K562 (cell line): ENCODE data around the gene KCNK3. TPM values are rescaled to one million over a fixed set of nuclear protein-coding genes. Genes with fewer than 3 reads are reported as not detected.

Experiments used
- E2F1 ChIP-seq: sonication (generic); formaldehyde crosslinking; IDR thresholded peaks from 2 replicates; pipeline ENCODE4 v1.8.1; 2023; ENCODE audit warnings: mild to moderate bottlenecking, missing genetic modification reagents, moderate library complexity
- FIP1L1 ChIP-seq: fragments of 200-400 bp; formaldehyde crosslinking; IDR thresholded peaks from 2 replicates; pipeline ENCODE4 v1.6.1; 2018; ENCODE audit warnings: mild to moderate bottlenecking, low read depth, low read length; ENCODE audit not compliant: poor library complexity, severe bottlenecking
- FOXM1 ChIP-seq, 2 experiments: fragments of 450-650 bp in 1 of 2; sonication (generic) in 1 of 2; formaldehyde crosslinking in 1 of 2; IDR thresholded peaks; 2 replicates each; pipeline versions ENCODE4 v1.6.1 to v1.9.0; 2017 to 2022; ENCODE audit warnings: low read depth in 2 of 2, mild to moderate bottlenecking in 2 of 2, missing genetic modification reagents in 1 of 2, moderate library complexity in 1 of 2
- GATAD2A ChIP-seq: fragments of 450-650 bp; IDR thresholded peaks from 2 replicates; pipeline ENCODE4 v1.6.1; 2017
- KLF13 ChIP-seq: fragments of 450-650 bp; IDR thresholded peaks from 2 replicates; pipeline ENCODE4 v1.6.1; 2016; ENCODE audit warnings: missing genetic modification characterization, low read depth, mild to moderate bottlenecking, missing compliant biosample characterization, moderate library complexity, borderline replicate concordance
- MCM2 ChIP-seq: fragments of 450-650 bp; IDR thresholded peaks from 2 replicates; pipeline ENCODE4 v1.6.1; 2017; ENCODE audit warnings: low read depth, mild to moderate bottlenecking
- SRF ChIP-seq, 2 experiments: fragments of 250-450, 450-650 bp in 1 of 2; sonication (Bioruptor Pico) in 1 of 2; sonication (generic) in 1 of 2; formaldehyde crosslinking; IDR thresholded peaks; 2 replicates each; pipeline versions ENCODE4 v1.5.0 to v1.5.1; 2020 to 2022; ENCODE audit warnings: mild to moderate bottlenecking in 1 of 2, missing genetic modification reagents in 1 of 2
- TSC22D4 ChIP-seq: fragments of 450-650 bp; IDR thresholded peaks from 2 replicates; pipeline ENCODE4 v1.6.1; 2016; ENCODE audit warnings: missing genetic modification characterization, missing biosample characterization, control low read depth
- ZNF175 ChIP-seq: fragments of 200-800 bp; sonication (Bioruptor generic); IDR thresholded peaks from 2 replicates; pipeline ENCODE4 v1.6.1; 2016; ENCODE audit warnings: low read depth, mild to moderate bottlenecking, missing genetic modification characterization, missing compliant biosample characterization
- ZNF282 ChIP-seq: sonication (generic); formaldehyde crosslinking; IDR thresholded peaks from 2 replicates; pipeline ENCODE4 v1.8.1; 2023; ENCODE audit warnings: missing genetic modification reagents
- ZNF561 ChIP-seq: fragments of 450-650 bp; formaldehyde crosslinking; conservative IDR thresholded peaks from 2 replicates; pipeline ENCODE4 v1.4.0; 2020; ENCODE audit warnings: mild to moderate bottlenecking, moderate library complexity
- ZNF644 ChIP-seq: fragments of 200-800 bp; sonication (Bioruptor generic); IDR thresholded peaks from 2 replicates; pipeline ENCODE4 v1.6.1; 2016; ENCODE audit warnings: low read depth, missing genetic modification characterization, missing compliant biosample characterization
- polyA plus RNA-seq, 8 experiments: library from polyadenylated mRNA; depleted of rRNA in 4 of 8; stranded (reverse) in 5 of 8; unstranded in 3 of 8; fragments of >200 nt; fragmentation: Nextera tagmentation in 2 of 8; fragmentation: Illumina TruSeq in 1 of 8; extraction: Ambion mirVana in 2 of 8; extraction: Trizol in 1 of 8; gene quantifications; 2 replicates each; pipeline versions ENCODE4 v1.2.1 to v1.2.3, GENCODE V29; 2011 to 2014; ENCODE audit warnings: inconsistent platforms in 1 of 8, missing spikeins in 1 of 8
- total RNA-seq, 7 experiments: library from RNA; depleted of rRNA in 6 of 7; stranded (reverse); fragments of >200 nt in 6 of 7; fragmentation: Illumina TruSeq in 2 of 7; extraction: Trizol in 2 of 7; gene quantifications; 2 replicates each; pipeline versions ENCODE4 v1.2.1 to v1.2.3, GENCODE V29; 2011 to 2021; ENCODE audit warnings: low replicate concordance in 1 of 7
- TF ChIP-seq, protein P1 (sequence below): fragments of 450-650 bp; formaldehyde crosslinking; IDR thresholded peaks from 2 replicates; pipeline ENCODE4 v1.4.0; 2020; ENCODE audit warnings: mild to moderate bottlenecking, moderate library complexity
- TF ChIP-seq, protein P2 (sequence below): fragments of 450-650 bp; conservative IDR thresholded peaks from 2 replicates; pipeline ENCODE4 v1.6.1; 2016; ENCODE audit warnings: missing genetic modification characterization, low read depth, mild to moderate bottlenecking, missing compliant biosample characterization, moderate library complexity

Gene KCNK3
- total and polyA plus RNA-seq, 9 of the 15 experiments (the other 6 are each of a cell fraction or from before 2014, with no cell fraction given): 0.01 to 0.20 (median 0.07) TPM; not detected in 5

DNA sequence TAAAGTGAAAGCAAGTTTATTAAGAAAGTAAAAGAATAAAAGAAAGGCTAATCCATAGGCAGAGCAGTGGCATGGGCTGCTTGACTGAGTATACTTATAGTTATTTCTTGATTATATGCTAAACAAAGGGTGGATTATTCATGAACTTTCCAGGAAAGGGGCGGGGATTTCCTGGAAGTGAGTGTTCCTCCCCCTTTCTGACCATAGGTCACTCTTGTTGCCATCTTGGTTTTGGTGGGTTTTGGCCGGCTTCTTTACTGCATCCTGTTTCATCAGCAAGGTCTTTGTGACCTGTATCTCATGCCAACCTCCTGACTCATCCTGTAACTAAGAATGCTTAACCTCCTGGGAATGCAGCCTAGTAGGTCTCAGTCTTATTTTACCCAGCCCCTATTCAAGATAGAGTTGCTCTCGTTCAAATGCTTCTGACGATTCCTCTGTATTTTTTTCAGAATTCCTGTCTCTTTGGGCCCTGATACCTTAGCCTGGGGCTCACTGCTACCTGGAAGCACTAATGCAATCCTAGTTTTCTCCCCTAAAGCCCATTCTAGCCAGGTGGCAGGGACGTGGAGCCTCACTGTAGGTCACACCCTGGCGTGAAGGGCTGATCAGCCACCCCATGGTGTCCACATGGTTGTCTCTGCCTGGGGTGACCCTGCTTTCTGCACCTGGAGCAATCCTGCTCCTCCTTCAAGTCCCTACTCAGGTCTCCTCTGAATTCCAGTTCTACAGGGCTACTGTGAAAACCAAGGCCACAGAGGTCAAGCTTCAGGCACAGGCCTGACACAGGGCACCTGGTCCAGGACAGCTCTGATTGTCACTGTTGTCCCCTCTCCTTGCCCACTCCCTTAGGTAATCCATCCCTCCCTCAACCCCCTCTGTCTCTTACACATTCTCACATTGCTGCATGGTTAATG is 65.6 kb downstream of the KCNK3 start (continued):
- TF ChIP-seq, protein P1, sequence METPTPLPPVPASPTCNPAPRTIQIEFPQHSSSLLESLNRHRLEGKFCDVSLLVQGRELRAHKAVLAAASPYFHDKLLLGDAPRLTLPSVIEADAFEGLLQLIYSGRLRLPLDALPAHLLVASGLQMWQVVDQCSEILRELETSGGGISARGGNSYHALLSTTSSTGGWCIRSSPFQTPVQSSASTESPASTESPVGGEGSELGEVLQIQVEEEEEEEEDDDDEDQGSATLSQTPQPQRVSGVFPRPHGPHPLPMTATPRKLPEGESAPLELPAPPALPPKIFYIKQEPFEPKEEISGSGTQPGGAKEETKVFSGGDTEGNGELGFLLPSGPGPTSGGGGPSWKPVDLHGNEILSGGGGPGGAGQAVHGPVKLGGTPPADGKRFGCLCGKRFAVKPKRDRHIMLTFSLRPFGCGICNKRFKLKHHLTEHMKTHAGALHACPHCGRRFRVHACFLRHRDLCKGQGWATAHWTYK (CRISPR knock-in tag): peak; percentile 87
- TF ChIP-seq ZNF175 (CRISPR knock-in tag) (peak; percentile 97), GATAD2A (no peak), MCM2 (no peak), FIP1L1 (no peak), ZNF644 (no peak; the same call in 1 of the 2 replicates), FOXM1 (IDR thresholded peaks at IDR 0.05; ENCODE audit: low read depth) (no peak), FOXM1 (CRISPR knock-in tag; IDR thresholded peaks at IDR 0.05; ENCODE audit: low read depth) (no peak), ZNF282 (CRISPR knock-in tag) (no peak), KLF13 (tag) (no peak), E2F1 (CRISPR knock-in tag) (no peak), TSC22D4 (tag) (no peak), ZNF561 (CRISPR knock-in tag) (peak; percentile 68; the same call in 1 of the 2 replicates), SRF (CRISPR knock-in tag; IDR thresholded peaks at IDR 0.05) (peak in 1 of 2 experiments; percentile 67; a peak in 3 of 4 replicates)
- TF ChIP-seq, protein P2, sequence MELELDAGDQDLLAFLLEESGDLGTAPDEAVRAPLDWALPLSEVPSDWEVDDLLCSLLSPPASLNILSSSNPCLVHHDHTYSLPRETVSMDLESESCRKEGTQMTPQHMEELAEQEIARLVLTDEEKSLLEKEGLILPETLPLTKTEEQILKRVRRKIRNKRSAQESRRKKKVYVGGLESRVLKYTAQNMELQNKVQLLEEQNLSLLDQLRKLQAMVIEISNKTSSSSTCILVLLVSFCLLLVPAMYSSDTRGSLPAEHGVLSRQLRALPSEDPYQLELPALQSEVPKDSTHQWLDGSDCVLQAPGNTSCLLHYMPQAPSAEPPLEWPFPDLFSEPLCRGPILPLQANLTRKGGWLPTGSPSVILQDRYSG: peak; percentile 88
